ENCODE measurements around the gene USP33.
A peak's percentile ranks its signal among the peaks of the same experiment; 100 is the strongest.

The USP33 gene

GRCh38 chr1:77697441-77697840, 62.2 kb downstream of the USP33 start:
- TF ChIP-seq CTCF (conservative IDR thresholded peaks at IDR 0.05) (no peak), ZFX (IDR thresholded peaks at IDR 0.05) (no peak)
- H3K27ac ChIP-seq: no peak overlapping the region

GRCh38 chr1:77688939-77689338, 70.7 kb downstream of the USP33 start:
- no peak overlapping the region for H3K27ac ChIP-seq
- TF ChIP-seq ZFX (IDR thresholded peaks at IDR 0.05): no peak

- no peak overlapping the region for H3K27ac ChIP-seq
- TF ChIP-seq ZFX (IDR thresholded peaks at IDR 0.05): no peak
- TF ChIP-seq CTCF (conservative IDR thresholded peaks at IDR 0.05): no peak; the same call in 1 of the 2 replicates
These were observed 72.1 kb downstream of the USP33 start for GRCh38 chr1:77687519-77687906.

GRCh38 chr1:77686796-77687518, 72.7 kb downstream of the USP33 start:
- TF ChIP-seq ZFX (IDR thresholded peaks at IDR 0.05) (no peak), CTCF (conservative IDR thresholded peaks at IDR 0.05) (no peak)

GRCh38 chr1:77683160-77684148, 76.2 kb downstream of the USP33 start:
- peak; percentile 97 for TF ChIP-seq CTCF (conservative IDR thresholded peaks at IDR 0.05)
- TF ChIP-seq ZFX (IDR thresholded peaks at IDR 0.05): peak; percentile 47; the same call in 1 of the 2 replicates
- H3K27ac ChIP-seq: peak overlapping the region; percentile 94

More at GRCh38 chr1:77686796-77687518, 72.7 kb downstream of the USP33 start:
- no peak overlapping the region for H3K27ac ChIP-seq

GRCh38 chr1:77682460-77683159, 77.0 kb downstream of the USP33 start, which contains the start of gene ZZZ3:
ZZZ3 (minus strand) TSS chr1:77682658; CDS start chr1:77633354, 49,304 bp downstream.
- peak within 1 kb of the TSS; percentile 94 for H3K27ac ChIP-seq
- TF ChIP-seq CTCF (conservative IDR thresholded peaks at IDR 0.05): no peak
- no peak for TF ChIP-seq ZFX (IDR thresholded peaks at IDR 0.05)

GRCh38 chr1:77680173-77680572, 79.5 kb downstream of the USP33 start:
- TF ChIP-seq CTCF (conservative IDR thresholded peaks at IDR 0.05): no peak
- no peak for TF ChIP-seq ZFX (IDR thresholded peaks at IDR 0.05)
- no peak overlapping the region for H3K27ac ChIP-seq
